SK-N-SH treated with all-trans-retinoic acid at 6 μM for 48 hours (cell line): Measurements from ENCODE around the gene TRIM39.

Experiments used
- ARNTL ChIP-seq: fragments of 450-650 bp; formaldehyde crosslinking; IDR thresholded peaks from 2 replicates; pipeline ENCODE4 v1.5.0; 2020; ENCODE audit warnings: low read depth, mild to moderate bottlenecking, moderate library complexity, borderline replicate concordance
- BACH2 ChIP-seq: fragments of 250-450 bp; sonication (Bioruptor Pico); IDR thresholded peaks from 2 replicates; pipeline ENCODE4 v1.9.0; 2021; ENCODE audit warnings: mild to moderate bottlenecking, borderline replicate concordance
- CSDC2 ChIP-seq: fragments of 250-450 bp; sonication (Bioruptor Pico); IDR thresholded peaks from 2 replicates; pipeline ENCODE4 v1.5.0; 2020; ENCODE audit warnings: mild to moderate bottlenecking, moderate library complexity
- ISL1 ChIP-seq: fragments of 250-450 bp; sonication (Bioruptor Pico); IDR thresholded peaks from 2 replicates; pipeline ENCODE4 v2.1.2; 2022; ENCODE audit warnings: mild to moderate bottlenecking, moderate library complexity
- OSR1 ChIP-seq: fragments of 250-450 bp; sonication (Bioruptor Pico); IDR thresholded peaks from 2 replicates; pipeline ENCODE4 v1.8.0; 2022; ENCODE audit warnings: moderate library complexity, mild to moderate bottlenecking, inconsistent platforms
- RARB ChIP-seq: fragments of 250-450 bp; sonication (Bioruptor Pico); IDR thresholded peaks from 2 replicates; pipeline ENCODE4 v1.8.0; 2021; ENCODE audit warnings: mild to moderate bottlenecking, moderate library complexity
- TCF4 ChIP-seq: fragments of 250-450 bp; sonication (Bioruptor Pico); IDR thresholded peaks from 2 replicates; pipeline ENCODE4 v1.8.0; 2021; ENCODE audit warnings: mild to moderate bottlenecking, moderate library complexity, borderline replicate concordance
- ZNF565 ChIP-seq: fragments of 450-650 bp; formaldehyde crosslinking; conservative IDR thresholded peaks from 2 replicates; pipeline ENCODE4 v1.5.0; 2020; ENCODE audit warnings: low read depth, mild to moderate bottlenecking, moderate library complexity
- TF ChIP-seq, protein P1 (sequence below): fragments of 250-450 bp; sonication (Bioruptor Pico); IDR thresholded peaks from 2 replicates; pipeline ENCODE4 v1.8.0; 2020; ENCODE audit warnings: mild to moderate bottlenecking, moderate library complexity, borderline replicate concordance
- TF ChIP-seq, protein P2 (sequence below): fragments of 250-450 bp; sonication (Bioruptor Pico); IDR thresholded peaks from 2 replicates; pipeline ENCODE4 v1.5.0; 2020; ENCODE audit warnings: mild to moderate bottlenecking, moderate library complexity
- TF ChIP-seq, protein P3 (sequence below): fragments of 250-450 bp; sonication (Bioruptor Pico); IDR thresholded peaks from 2 replicates; pipeline ENCODE4 v1.8.0; 2021; ENCODE audit warnings: low read depth, mild to moderate bottlenecking, moderate library complexity, borderline replicate concordance
- TF ChIP-seq, protein P4 (sequence below): fragments of 250-450 bp; sonication (Bioruptor Pico); IDR thresholded peaks from 2 replicates; pipeline ENCODE4 v1.5.1; 2020; ENCODE audit warnings: low read depth, mild to moderate bottlenecking, moderate library complexity

DNA sequence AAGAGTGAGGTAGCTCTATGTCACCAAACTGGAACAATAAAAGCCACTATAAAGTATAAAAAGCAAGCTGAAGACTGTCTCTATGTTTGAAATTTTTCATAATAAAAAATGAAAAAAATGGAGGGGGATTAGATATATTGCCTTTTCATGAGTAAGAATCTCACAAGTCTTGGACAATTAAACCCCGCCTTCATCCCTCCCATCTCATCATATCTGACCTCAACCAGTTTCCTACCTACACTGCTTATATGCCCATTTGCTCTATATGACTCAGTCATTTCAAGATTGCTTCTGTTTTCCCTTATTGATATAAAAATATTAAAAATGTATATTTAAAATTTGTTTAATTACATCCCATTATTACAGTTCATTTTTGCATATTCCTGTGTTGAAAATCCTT lies 2.9 kb upstream of the TRIM39 start:
- TF ChIP-seq RARB (CRISPR knock-in tag) = no peak
- TF ChIP-seq, protein P1, sequence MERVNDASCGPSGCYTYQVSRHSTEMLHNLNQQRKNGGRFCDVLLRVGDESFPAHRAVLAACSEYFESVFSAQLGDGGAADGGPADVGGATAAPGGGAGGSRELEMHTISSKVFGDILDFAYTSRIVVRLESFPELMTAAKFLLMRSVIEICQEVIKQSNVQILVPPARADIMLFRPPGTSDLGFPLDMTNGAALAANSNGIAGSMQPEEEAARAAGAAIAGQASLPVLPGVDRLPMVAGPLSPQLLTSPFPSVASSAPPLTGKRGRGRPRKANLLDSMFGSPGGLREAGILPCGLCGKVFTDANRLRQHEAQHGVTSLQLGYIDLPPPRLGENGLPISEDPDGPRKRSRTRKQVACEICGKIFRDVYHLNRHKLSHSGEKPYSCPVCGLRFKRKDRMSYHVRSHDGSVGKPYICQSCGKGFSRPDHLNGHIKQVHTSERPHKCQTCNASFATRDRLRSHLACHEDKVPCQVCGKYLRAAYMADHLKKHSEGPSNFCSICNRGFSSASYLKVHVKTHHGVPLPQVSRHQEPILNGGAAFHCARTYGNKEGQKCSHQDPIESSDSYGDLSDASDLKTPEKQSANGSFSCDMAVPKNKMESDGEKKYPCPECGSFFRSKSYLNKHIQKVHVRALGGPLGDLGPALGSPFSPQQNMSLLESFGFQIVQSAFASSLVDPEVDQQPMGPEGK (CRISPR knock-in tag) = no peak
- no peak for TF ChIP-seq OSR1 (CRISPR knock-in tag)
- no peak for TF ChIP-seq ISL1 (CRISPR knock-in tag)
- TF ChIP-seq, protein P2, sequence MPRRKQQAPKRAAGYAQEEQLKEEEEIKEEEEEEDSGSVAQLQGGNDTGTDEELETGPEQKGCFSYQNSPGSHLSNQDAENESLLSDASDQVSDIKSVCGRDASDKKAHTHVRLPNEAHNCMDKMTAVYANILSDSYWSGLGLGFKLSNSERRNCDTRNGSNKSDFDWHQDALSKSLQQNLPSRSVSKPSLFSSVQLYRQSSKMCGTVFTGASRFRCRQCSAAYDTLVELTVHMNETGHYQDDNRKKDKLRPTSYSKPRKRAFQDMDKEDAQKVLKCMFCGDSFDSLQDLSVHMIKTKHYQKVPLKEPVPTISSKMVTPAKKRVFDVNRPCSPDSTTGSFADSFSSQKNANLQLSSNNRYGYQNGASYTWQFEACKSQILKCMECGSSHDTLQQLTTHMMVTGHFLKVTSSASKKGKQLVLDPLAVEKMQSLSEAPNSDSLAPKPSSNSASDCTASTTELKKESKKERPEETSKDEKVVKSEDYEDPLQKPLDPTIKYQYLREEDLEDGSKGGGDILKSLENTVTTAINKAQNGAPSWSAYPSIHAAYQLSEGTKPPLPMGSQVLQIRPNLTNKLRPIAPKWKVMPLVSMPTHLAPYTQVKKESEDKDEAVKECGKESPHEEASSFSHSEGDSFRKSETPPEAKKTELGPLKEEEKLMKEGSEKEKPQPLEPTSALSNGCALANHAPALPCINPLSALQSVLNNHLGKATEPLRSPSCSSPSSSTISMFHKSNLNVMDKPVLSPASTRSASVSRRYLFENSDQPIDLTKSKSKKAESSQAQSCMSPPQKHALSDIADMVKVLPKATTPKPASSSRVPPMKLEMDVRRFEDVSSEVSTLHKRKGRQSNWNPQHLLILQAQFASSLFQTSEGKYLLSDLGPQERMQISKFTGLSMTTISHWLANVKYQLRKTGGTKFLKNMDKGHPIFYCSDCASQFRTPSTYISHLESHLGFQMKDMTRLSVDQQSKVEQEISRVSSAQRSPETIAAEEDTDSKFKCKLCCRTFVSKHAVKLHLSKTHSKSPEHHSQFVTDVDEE = no peak
- TF ChIP-seq, protein P3, sequence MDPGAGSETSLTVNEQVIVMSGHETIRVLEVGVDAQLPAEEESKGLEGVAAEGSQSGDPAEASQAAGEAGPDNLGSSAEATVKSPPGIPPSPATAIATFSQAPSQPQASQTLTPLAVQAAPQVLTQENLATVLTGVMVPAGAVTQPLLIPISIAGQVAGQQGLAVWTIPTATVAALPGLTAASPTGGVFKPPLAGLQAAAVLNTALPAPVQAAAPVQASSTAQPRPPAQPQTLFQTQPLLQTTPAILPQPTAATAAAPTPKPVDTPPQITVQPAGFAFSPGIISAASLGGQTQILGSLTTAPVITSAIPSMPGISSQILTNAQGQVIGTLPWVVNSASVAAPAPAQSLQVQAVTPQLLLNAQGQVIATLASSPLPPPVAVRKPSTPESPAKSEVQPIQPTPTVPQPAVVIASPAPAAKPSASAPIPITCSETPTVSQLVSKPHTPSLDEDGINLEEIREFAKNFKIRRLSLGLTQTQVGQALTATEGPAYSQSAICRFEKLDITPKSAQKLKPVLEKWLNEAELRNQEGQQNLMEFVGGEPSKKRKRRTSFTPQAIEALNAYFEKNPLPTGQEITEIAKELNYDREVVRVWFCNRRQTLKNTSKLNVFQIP = no peak
- TF ChIP-seq TCF4 (CRISPR knock-in tag) = no peak
- TF ChIP-seq BACH2 = no peak
- TF ChIP-seq ZNF565 (CRISPR knock-in tag) = no peak
- no peak for TF ChIP-seq ARNTL (CRISPR knock-in tag)
- TF ChIP-seq, protein P4, sequence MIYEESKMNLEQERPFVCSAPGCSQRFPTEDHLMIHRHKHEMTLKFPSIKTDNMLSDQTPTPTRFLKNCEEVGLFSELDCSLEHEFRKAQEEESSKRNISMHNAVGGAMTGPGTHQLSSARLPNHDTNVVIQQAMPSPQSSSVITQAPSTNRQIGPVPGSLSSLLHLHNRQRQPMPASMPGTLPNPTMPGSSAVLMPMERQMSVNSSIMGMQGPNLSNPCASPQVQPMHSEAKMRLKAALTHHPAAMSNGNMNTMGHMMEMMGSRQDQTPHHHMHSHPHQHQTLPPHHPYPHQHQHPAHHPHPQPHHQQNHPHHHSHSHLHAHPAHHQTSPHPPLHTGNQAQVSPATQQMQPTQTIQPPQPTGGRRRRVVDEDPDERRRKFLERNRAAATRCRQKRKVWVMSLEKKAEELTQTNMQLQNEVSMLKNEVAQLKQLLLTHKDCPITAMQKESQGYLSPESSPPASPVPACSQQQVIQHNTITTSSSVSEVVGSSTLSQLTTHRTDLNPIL = no peak
- no peak for TF ChIP-seq CSDC2
